ENCODE results near the gene KCND3. TPM values are rescaled to one million over a fixed set of nuclear protein-coding genes. Genes with fewer than 3 reads are reported as not detected.

The KCND3 gene
- total and polyA plus RNA-seq, 2 of the 4 experiments (the other 2 are of a cell fraction), result under 0.01 to 0.03 TPM

- H3K14ac ChIP-seq (replicated peaks; ENCODE audit: low read depth, low read length), result no peak overlapping the region
- no peaks in the 10 kb centered on the region for H3K36me3 ChIP-seq (ENCODE audit: control insufficient read depth, insufficient read depth, low read length)
- H3K18ac ChIP-seq (ENCODE audit: low read depth, low read length), result no peak overlapping the region
- H3K9me1 ChIP-seq (ENCODE audit: insufficient read depth, low read length), result no peaks in the 10 kb centered on the region; the same call in 1 of the 2 replicates
- H2AFZ ChIP-seq (replicated peaks; ENCODE audit: low read length, poor library complexity), result no peak overlapping the region
- H2AK9ac ChIP-seq (replicated peaks; ENCODE audit: low read depth, low read length, poor library complexity), result no peak overlapping the region
- no peak overlapping the region for H3K27ac ChIP-seq (ENCODE audit: insufficient read depth, low read length)
- H2BK20ac ChIP-seq (ENCODE audit: low read depth, low read length), result no peak overlapping the region
- H2AK5ac ChIP-seq (ENCODE audit: low read depth, low read length), result no peak overlapping the region
- H3K79me1 ChIP-seq (ENCODE audit: low read depth in 1 of 2, low read length in 2 of 2), result no peaks in the 10 kb centered on the region
- H3K56ac ChIP-seq (ENCODE audit: extremely low read depth, insufficient read depth, low read length), result no peak overlapping the region
- H2BK120ac ChIP-seq (ENCODE audit: low read depth, low read length), result no peak overlapping the region
- dilution Hi-C loops (cut with HindIII; ENCODE audit: low sequenced_read_pairs, unreplicated experiment) (no loop called here), intact Hi-C loops (cut with micrococcal nuclease) (no loop called here), in situ Hi-C loops (cut with MboI; ENCODE audit: low sequenced_read_pairs) (no loop called here)
- BruUV-seq (replicated peaks), result no TSS peak
- peaks cover 40% of the 10 kb centered on the region; the same call in 1 of the 2 replicates for H3K27me3 ChIP-seq (ENCODE audit: control insufficient read depth, insufficient read depth, low read length)
- H3K4ac ChIP-seq (ENCODE audit: low read depth, low read length), result no peak overlapping the region
- no peak overlapping the region for H2BK5ac ChIP-seq (ENCODE audit: low read depth, low read length, poor library complexity, severe bottlenecking)
- H4K8ac ChIP-seq (ENCODE audit: low read depth in 2 of 2, low read length in 2 of 2), result no peak overlapping the region
- no peaks in the 10 kb centered on the region for H3K9me3 ChIP-seq (ENCODE audit: control insufficient read depth, insufficient read depth, low read length)
- H3K23ac ChIP-seq (ENCODE audit: low read depth, low read length), result no peak overlapping the region
- H4K20me1 ChIP-seq (ENCODE audit: insufficient read depth, low read length), result no peaks in the 10 kb centered on the region
- no peak overlapping the region for H4K91ac ChIP-seq (ENCODE audit: insufficient read depth, low read depth, low read length)
- DNase-seq (no peak), ATAC-seq (ENCODE audit: low read depth) (no peak)
- H4K5ac ChIP-seq (ENCODE audit: low read depth, low read length), result no peak overlapping the region
- H3K4me1 ChIP-seq (ENCODE audit: control insufficient read depth, insufficient read depth, low read length), result no peaks in the 10 kb centered on the region
- WGBS, 2 experiments (ENCODE audit: extremely low coverage in 2 of 2, insufficient read length in 1 of 2), result 30% methylated on average over 2 of the region's 3 CpGs; no CpG with 5 or more reads in 1 of the 2 experiments
- CTCF ChIA-PET, result no interaction called here
- TF ChIP-seq USF2 (IDR thresholded peaks at IDR 0.05; ENCODE audit: low read depth, low read length) (no peak), MAZ (IDR thresholded peaks at IDR 0.05; ENCODE audit: borderline replicate concordance, low read depth, low read length) (no peak)
- no peak overlapping the region for H3K4me2 ChIP-seq (ENCODE audit: low read depth, low read length)
- H3K4me3 ChIP-seq (ENCODE audit: insufficient read depth, low read depth, low read length), result no peak overlapping the region
- no peak overlapping the region for H3K9ac ChIP-seq (ENCODE audit: low read depth, low read length)
- POLR2A ChIA-PET (ENCODE audit: unreplicated experiment), result no interaction called here
- no peak overlapping the region for H2BK15ac ChIP-seq (ENCODE audit: low read depth, low read length)
Measured at GRCh38 chr1:111891566-111891965, 97.9 kb downstream of the KCND3 start.

Data from IMR-90 (cell line).